WTC11 (cell line): ENCODE data around the gene TAF6. TPM values are rescaled to one million over a fixed set of nuclear protein-coding genes. Genes with fewer than 3 reads are reported as not detected.

Source experiments
- ATAC-seq: fragments of 200-7000 bp; cut with Tn5 transposase; 2 replicates; pipeline ENCODE4 v1.10.0; 2021; ENCODE audit warnings: mild to moderate bottlenecking, moderate library complexity
- CTCF ChIA-PET: fragments of 300-600 bp; sonication (Branson Sonifier 250); formaldehyde crosslinking; loops from one replicate; lab custom pipeline; 2021; ENCODE audit warnings: antibody characterized with exemption; lab: Charles Lee
- POLR2A ChIA-PET: fragments of 350-600 bp; sonication (Branson Sonifier 250); formaldehyde crosslinking; loops from one replicate; lab custom pipeline; 2021; ENCODE audit warnings: antibody characterized with exemption; lab: Charles Lee
- DNase-seq: peaks from one replicate; pipeline ENCODE4 v3.0.0; 2021; ENCODE audit warnings: low spot score
- H3K27ac Mint-ChIP-seq: 2 replicates; pipeline ENCODE4 v1.8.0; 2021; ENCODE audit warnings: mixed read lengths
- H3K27me3 Mint-ChIP-seq: 2 replicates; pipeline ENCODE4 v1.8.0; 2021; ENCODE audit warnings: low read depth, mild to moderate bottlenecking, moderate library complexity, mixed read lengths
- H3K36me3 Mint-ChIP-seq: 2 replicates; pipeline ENCODE4 v1.8.0; 2021; ENCODE audit warnings: mixed read lengths
- H3K4me1 Mint-ChIP-seq: 2 replicates; pipeline ENCODE4 v1.8.0; 2022; ENCODE audit warnings: mixed read lengths
- H3K4me3 Mint-ChIP-seq: 2 replicates; pipeline ENCODE4 v1.8.0; 2021; ENCODE audit warnings: mild to moderate bottlenecking, moderate library complexity, mixed read lengths
- H3K9me3 Mint-ChIP-seq: 2 replicates; pipeline ENCODE4 v1.8.0; 2021; ENCODE audit warnings: mixed read lengths
- ARID4B ChIP-seq: sonication (generic); formaldehyde crosslinking; IDR thresholded peaks from 2 replicates; pipeline ENCODE4 v1.8.0; 2023; ENCODE audit warnings: missing genetic modification reagents, mild to moderate bottlenecking, borderline replicate concordance
- CREM ChIP-seq: sonication (generic); formaldehyde crosslinking; IDR thresholded peaks from 2 replicates; pipeline ENCODE4 v1.8.1; 2022; ENCODE audit warnings: mild to moderate bottlenecking, missing genetic modification reagents, moderate library complexity
- E2F1 ChIP-seq: sonication (generic); formaldehyde crosslinking; IDR thresholded peaks from 2 replicates; pipeline ENCODE4 v1.8.0; 2022; ENCODE audit warnings: mild to moderate bottlenecking, missing genetic modification reagents
- E2F4 ChIP-seq: sonication (generic); formaldehyde crosslinking; IDR thresholded peaks from 2 replicates; pipeline ENCODE4 v1.8.1; 2022; ENCODE audit warnings: low read depth, mild to moderate bottlenecking, moderate library complexity, missing genetic modification reagents, borderline replicate concordance
- ERG ChIP-seq: fragments of 250-450 bp; sonication (Bioruptor Pico); IDR thresholded peaks from 2 replicates; pipeline ENCODE4 v1.8.0; 2021; ENCODE audit warnings: mild to moderate bottlenecking
- MLX ChIP-seq: sonication (generic); formaldehyde crosslinking; IDR thresholded peaks from 2 replicates; pipeline ENCODE4 v1.8.1; 2023; ENCODE audit warnings: mild to moderate bottlenecking, missing genetic modification reagents, moderate library complexity
- MXD4 ChIP-seq: fragments of 250-450 bp; sonication (Bioruptor Pico); IDR thresholded peaks from 2 replicates; pipeline ENCODE4 v1.8.0; 2021; ENCODE audit warnings: mild to moderate bottlenecking, moderate library complexity, borderline replicate concordance
- MYBL2 ChIP-seq: sonication (generic); formaldehyde crosslinking; IDR thresholded peaks from 2 replicates; pipeline ENCODE4 v1.8.1; 2023; ENCODE audit warnings: mild to moderate bottlenecking, moderate library complexity, missing genetic modification reagents
- NR1H2 ChIP-seq: sonication (generic); formaldehyde crosslinking; IDR thresholded peaks from 2 replicates; pipeline ENCODE4 v1.9.0; 2021; ENCODE audit warnings: mild to moderate bottlenecking, moderate library complexity, missing genetic modification reagents
- TEAD4 ChIP-seq: sonication (generic); formaldehyde crosslinking; IDR thresholded peaks from 2 replicates; pipeline ENCODE4 v1.8.0; 2022; ENCODE audit warnings: mild to moderate bottlenecking, missing genetic modification reagents
- USF1 ChIP-seq: sonication (generic); formaldehyde crosslinking; IDR thresholded peaks from 2 replicates; pipeline ENCODE4 v1.8.0; 2022; ENCODE audit warnings: mild to moderate bottlenecking, missing genetic modification reagents
- ZNF121 ChIP-seq: sonication (generic); formaldehyde crosslinking; IDR thresholded peaks from 2 replicates; pipeline ENCODE4 v1.8.0; 2023; ENCODE audit warnings: missing genetic modification reagents
- total RNA-seq: library from RNA; stranded (reverse); gene quantifications from 3 replicates; pipeline ENCODE4 v1.2.3, GENCODE V29; 2021

TAF6 gene
- total RNA-seq, 1 experiment from 2014 or later = 121 TPM

- TF ChIP-seq MYBL2 = no peak
- TF ChIP-seq E2F1 = no peak
- no peak for TF ChIP-seq E2F4 (CRISPR knock-in tag)
- TF ChIP-seq ARID4B (CRISPR knock-in tag) = no peak
These were observed 11.9 kb downstream of the TAF6 start (continued) for GRCh38 chr7:100107125-100107737.

- DNase-seq = no peak
- no peaks in the 10 kb centered on the region for H3K9me3 Mint-ChIP-seq
- ChIA-PET POLR2A (no interaction called here), CTCF (interaction anchor here (1.9 kb wide), 1 partner anchor 24 kb away, joined by 7 read pairs; no protein-coding TSS in a partner anchor)
- H3K27ac Mint-ChIP-seq = no peak overlapping the region
- H3K27me3 Mint-ChIP-seq = no peaks in the 10 kb centered on the region
- peaks cover 5% of the 10 kb centered on the region for H3K4me1 Mint-ChIP-seq
- no peak overlapping the region for H3K4me3 Mint-ChIP-seq
- TF ChIP-seq MLX (CRISPR knock-in tag) (no peak), NR1H2 (no peak), USF1 (no peak), ERG (no peak)
- peaks cover 48% of the 10 kb centered on the region for H3K36me3 Mint-ChIP-seq
- no peak for ATAC-seq
These were observed 12.5 kb downstream of the TAF6 start for GRCh38 chr7:100106633-100107032.

- no peak overlapping the region for H3K4me3 Mint-ChIP-seq
- H3K27me3 Mint-ChIP-seq = no peaks in the 10 kb centered on the region
- H3K36me3 Mint-ChIP-seq = peaks cover 37% of the 10 kb centered on the region
- TF ChIP-seq ZNF121 (0 out of 2 replicates have a peak, but pooled peaks have one; percentile 26), CREM (CRISPR knock-in tag) (no peak), MXD4 (CRISPR knock-in tag) (no peak), TEAD4 (CRISPR knock-in tag) (no peak)
- no peaks in the 10 kb centered on the region for H3K9me3 Mint-ChIP-seq
- CTCF ChIA-PET = interaction anchor here (1.2 to 1.9 kb wide), 2 partner anchors 25 kb away, joined by 4 to 7 read pairs; no protein-coding TSS in a partner anchor
- no peak for DNase-seq
- POLR2A ChIA-PET = no interaction called here
- peaks cover 5% of the 10 kb centered on the region for H3K4me1 Mint-ChIP-seq
- H3K27ac Mint-ChIP-seq = no peak overlapping the region
- no peak for ATAC-seq
These were observed 13.6 kb downstream of the TAF6 start for GRCh38 chr7:100105534-100105933.
